Astrocyte of the cerebellum (primary cell): ENCODE results near the gene FAF1.

Experiments used
- DNase-seq: peaks from one replicate; pipeline ENCODE4 v3.0.0-alpha.2; 2011; ENCODE audit warnings: low read depth
- H3K4me3 ChIP-seq: 2 replicates; pipeline ENCODE4 v1.5.1; 2011; ENCODE audit warnings: mild to moderate bottlenecking, low read depth, low read length, moderate library complexity
- in situ Hi-C: cut with HindIII; loops from 2 replicates; pipeline ENCODE4 v1.10.0; 2017; ENCODE audit warnings: low sequenced_read_pairs
- TF ChIP-seq, protein P1 (sequence below): IDR thresholded peaks from 2 replicates; pipeline ENCODE4 v1.5.1; 2012; ENCODE audit warnings: low read length, low read depth, moderate library complexity, mild to moderate bottlenecking; ENCODE audit errors: missing control alignments

FAF1 gene

DNA sequence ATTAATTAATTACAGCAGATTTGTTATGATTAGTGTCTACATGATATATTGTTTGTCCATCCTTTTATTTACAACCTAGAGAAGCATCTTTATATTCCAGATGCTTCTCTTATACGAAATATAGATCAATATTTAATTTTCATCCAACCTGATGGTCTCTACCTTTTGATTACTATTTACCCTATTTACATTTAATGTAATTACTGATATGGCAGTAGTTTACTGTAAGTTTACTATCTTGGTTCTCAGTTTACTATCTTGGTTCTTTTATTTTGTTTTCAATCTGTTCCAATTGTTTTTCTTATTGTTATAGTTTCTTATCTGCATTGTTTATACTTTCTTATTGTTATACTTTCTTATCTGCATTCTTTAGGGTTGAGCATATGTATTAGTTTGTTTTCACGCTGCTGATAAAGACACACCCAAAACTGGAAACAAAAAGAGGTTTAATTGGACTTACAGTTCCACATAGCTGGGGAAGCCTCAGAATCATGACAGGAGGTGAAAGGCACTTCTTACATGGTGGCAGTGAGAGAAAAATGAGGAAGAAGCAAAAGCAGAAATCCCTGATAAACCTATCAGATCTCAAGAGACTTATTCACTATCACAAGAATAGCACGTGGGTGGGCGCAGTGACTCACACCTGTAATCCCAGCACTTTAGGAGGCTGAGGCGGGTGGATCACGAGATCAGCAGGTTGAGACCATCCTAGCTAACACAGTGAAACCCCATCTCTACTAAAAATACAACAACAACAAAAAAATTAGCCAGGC is 28.9 kb downstream of the FAF1 start:
- in situ Hi-C loops = no loop called here
- DNase-seq = no peak
- no peak overlapping the region for H3K4me3 ChIP-seq
- TF ChIP-seq, protein P1, sequence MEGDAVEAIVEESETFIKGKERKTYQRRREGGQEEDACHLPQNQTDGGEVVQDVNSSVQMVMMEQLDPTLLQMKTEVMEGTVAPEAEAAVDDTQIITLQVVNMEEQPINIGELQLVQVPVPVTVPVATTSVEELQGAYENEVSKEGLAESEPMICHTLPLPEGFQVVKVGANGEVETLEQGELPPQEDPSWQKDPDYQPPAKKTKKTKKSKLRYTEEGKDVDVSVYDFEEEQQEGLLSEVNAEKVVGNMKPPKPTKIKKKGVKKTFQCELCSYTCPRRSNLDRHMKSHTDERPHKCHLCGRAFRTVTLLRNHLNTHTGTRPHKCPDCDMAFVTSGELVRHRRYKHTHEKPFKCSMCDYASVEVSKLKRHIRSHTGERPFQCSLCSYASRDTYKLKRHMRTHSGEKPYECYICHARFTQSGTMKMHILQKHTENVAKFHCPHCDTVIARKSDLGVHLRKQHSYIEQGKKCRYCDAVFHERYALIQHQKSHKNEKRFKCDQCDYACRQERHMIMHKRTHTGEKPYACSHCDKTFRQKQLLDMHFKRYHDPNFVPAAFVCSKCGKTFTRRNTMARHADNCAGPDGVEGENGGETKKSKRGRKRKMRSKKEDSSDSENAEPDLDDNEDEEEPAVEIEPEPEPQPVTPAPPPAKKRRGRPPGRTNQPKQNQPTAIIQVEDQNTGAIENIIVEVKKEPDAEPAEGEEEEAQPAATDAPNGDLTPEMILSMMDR = no peak

DNA sequence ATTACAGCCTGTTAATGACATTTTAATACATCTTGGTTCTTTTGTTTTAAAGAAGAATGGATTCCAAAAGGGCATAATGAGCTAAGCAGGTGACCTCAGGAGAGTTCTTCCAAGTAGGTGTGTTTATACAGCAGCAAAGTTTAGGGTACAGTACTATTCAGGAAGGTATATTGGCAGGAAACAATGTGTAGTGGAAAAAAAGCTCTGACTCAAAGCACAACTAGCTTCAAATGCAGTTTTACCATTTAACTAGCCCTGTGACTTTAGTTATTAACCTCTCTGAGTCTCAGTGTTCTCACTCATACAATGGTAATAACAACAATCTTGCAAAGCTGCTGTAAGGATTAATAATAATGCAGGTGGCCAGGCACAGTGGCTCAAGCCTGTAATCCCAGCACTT is 29.9 kb downstream of the FAF1 start:
- in situ Hi-C loops = no loop called here
- TF ChIP-seq, protein P1 = no peak
- no peak overlapping the region for H3K4me3 ChIP-seq
- DNase-seq = no peak

DNA sequence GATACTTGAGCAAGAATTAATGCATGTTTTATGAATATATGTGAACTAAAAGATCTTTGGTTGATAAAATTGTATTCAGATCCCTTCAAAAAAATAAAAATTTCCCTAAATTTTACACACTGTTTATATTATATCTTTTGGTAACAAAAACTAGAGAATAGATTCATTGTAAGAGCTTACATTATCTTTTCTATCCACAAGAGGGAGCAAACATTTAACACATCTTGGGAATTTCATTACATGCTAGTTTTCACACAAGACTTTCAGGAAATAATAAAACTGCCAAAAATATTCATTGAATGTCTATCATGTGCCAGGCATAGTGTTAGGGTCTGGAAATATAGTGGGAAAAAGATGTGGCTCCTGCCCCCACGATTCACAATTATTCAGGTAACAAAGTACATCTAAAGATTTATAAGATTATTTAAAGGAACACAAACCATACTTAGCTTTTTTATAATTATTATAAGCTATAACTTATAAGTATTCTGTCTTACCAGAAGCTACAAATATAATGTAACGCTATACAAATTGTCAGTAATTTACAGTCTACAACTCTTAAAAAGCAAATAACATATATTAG is 30.6 kb downstream of the FAF1 start:
- no peak overlapping the region for H3K4me3 ChIP-seq
- in situ Hi-C loops = no loop called here
- TF ChIP-seq, protein P1 = peak; percentile 13
- peak; percentile 42 for DNase-seq

DNA sequence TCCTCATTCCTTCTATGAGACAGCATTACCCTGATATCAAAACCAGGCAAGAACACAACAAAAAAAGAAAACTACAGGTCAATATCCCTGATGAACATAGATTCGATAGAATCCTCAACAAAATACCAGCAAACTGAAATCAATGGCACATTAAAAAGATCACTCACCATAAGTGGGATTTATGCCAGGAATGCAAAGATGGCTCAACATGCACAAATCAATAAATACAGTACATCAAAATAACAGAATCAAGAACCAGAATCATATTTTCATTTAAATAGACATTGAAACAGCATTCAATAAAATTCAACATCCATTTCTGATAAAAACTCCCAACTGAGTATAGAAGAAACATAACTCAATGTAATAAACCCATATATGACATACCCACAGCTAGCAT is 36.5 kb downstream of the FAF1 start:
- no peak for DNase-seq
- in situ Hi-C loops = no loop called here
- no peak overlapping the region for H3K4me3 ChIP-seq
- TF ChIP-seq, protein P1 = no peak

DNA sequence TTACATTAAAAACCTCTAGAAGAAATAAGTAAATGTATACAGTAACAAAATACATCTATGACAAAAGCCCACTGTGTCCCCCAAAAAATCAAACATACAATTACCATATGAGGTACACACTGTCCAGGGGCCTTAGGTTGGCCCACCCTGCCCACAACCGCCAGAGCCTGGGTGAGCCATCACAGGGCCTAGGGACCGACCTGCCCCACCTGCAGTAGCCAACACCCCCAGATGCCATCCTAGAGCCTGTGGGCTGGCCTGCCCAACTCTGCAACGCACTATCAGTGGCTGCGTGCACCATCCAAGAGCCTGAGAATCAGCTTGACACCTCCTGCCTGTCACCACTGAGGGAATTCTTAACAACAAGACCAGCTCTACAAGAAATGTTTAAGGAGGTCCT is 39.0 kb downstream of the FAF1 start:
- DNase-seq = no peak
- TF ChIP-seq, protein P1 = no peak
- in situ Hi-C loops = no loop called here
- H3K4me3 ChIP-seq = no peak overlapping the region

DNA sequence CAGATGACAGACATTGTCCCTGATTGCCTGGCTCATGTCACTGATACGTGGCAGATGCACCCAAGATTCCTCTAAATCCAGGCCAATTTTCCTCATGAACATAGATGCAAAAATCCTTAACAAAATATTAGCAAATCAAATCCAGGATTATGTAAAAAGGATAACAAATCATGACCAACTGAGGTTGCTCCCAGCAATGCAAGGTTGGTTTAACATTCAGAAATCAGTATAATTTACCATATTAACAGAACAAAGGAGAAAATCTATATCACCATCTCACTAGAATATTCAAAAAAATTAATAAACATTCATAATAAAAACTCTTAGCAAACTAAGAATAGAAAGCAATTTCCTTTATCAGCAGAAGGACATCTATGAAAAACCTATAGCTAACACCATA is 39.7 kb downstream of the FAF1 start:
- DNase-seq = no peak
- no peak overlapping the region for H3K4me3 ChIP-seq
- in situ Hi-C loops = no loop called here
- TF ChIP-seq, protein P1 = no peak
